ENCODE data around the gene BACH2. TPM values are rescaled to one million over a fixed set of nuclear protein-coding genes. Genes with fewer than 3 reads are reported as not detected.

Gene BACH2
- polyA plus RNA-seq, 1 of the 3 experiments (the other 2 are of a cell fraction) = 0.46 TPM

- TF ChIP-seq REST (IDR thresholded peaks at IDR 0.05; ENCODE audit: low read depth, low read length) = no peak
- no peak for TF ChIP-seq TEAD4 (IDR thresholded peaks at IDR 0.05; ENCODE audit: borderline replicate concordance, insufficient read depth)
- TF ChIP-seq GATA2 (CRISPR knock-in tag; IDR thresholded peaks at IDR 0.05) = no peak
These were observed 188.8 kb downstream of the BACH2 start (continued) for GRCh38 chr6:90107771-90108282.

- H4K20me1 ChIP-seq (ENCODE audit: insufficient read depth) = no peaks in the 10 kb centered on the region
- ChIA-PET CTCF (interaction anchor here (1.0 kb wide), 1 partner anchor 167 kb away, joined by 3 read pairs; no protein-coding TSS in a partner anchor), POLR2A (no interaction called here)
- H3K79me2 ChIP-seq (ENCODE audit: insufficient read depth) = no peaks in the 10 kb centered on the region
- no peaks in the 10 kb centered on the region for H3K9me3 ChIP-seq
- no peaks in the 10 kb centered on the region for H3K9me2 ChIP-seq
- 76% methylated on average over 1 of the region's 1 CpG for WGBS (ENCODE audit: low lambda C conversion rate)
- TF ChIP-seq TEAD4 (IDR thresholded peaks at IDR 0.05; ENCODE audit: borderline replicate concordance, insufficient read depth) (no peak), FOXM1 (IDR thresholded peaks at IDR 0.05; ENCODE audit: low read depth) (no peak), ELF1 (IDR thresholded peaks at IDR 0.05) (no peak), SMC3 (IDR thresholded peaks at IDR 0.05; ENCODE audit: low read depth, low read length) (no peak)
- no peak overlapping the region for H3K4me2 ChIP-seq
- H3F3A ChIP-seq (replicated peaks; ENCODE audit: insufficient read depth) = no peaks in the 10 kb centered on the region
- H2AFZ ChIP-seq (ENCODE audit: low read depth) = no peak overlapping the region
- no peak for DNase-seq
- no peaks in the 10 kb centered on the region for H3K27me3 ChIP-seq (ENCODE audit: insufficient read depth)
- no peak overlapping the region for H3K9ac ChIP-seq
- no peaks in the 10 kb centered on the region; a peak in 1 of 4 replicates for H3K4me1 ChIP-seq (ENCODE audit: control insufficient read depth in 1 of 2, insufficient read depth in 2 of 2, low read depth in 1 of 2, low read length in 1 of 2)
- no peaks in the 10 kb centered on the region for H3K36me3 ChIP-seq (replicated peaks in 1 of 2; ENCODE audit: control insufficient read depth in 1 of 2, insufficient read depth in 2 of 2, low read length in 1 of 2)
- no peak overlapping the region for H3K4me3 ChIP-seq (ENCODE audit: low read depth in 2 of 2, low read length in 1 of 2)
- H3K27ac ChIP-seq (ENCODE audit: low read depth in 2 of 2, low read length in 1 of 2) = no peak overlapping the region
These were observed 189.3 kb downstream of the BACH2 start for GRCh38 chr6:90107371-90107770.

GRCh38 chr6:90106449-90106848 is 190.2 kb downstream of the BACH2 start:
- no peak overlapping the region for H2AFZ ChIP-seq (ENCODE audit: low read depth)
- H3K4me1 ChIP-seq (ENCODE audit: control insufficient read depth in 1 of 2, insufficient read depth in 2 of 2, low read depth in 1 of 2, low read length in 1 of 2) = no peaks in the 10 kb centered on the region; a peak in 1 of 4 replicates
- H3K4me3 ChIP-seq (ENCODE audit: low read depth in 2 of 2, low read length in 1 of 2) = no peak overlapping the region
- no peaks in the 10 kb centered on the region for H3K27me3 ChIP-seq (ENCODE audit: insufficient read depth)
- H3F3A ChIP-seq (replicated peaks; ENCODE audit: insufficient read depth) = no peaks in the 10 kb centered on the region
- TF ChIP-seq EZH2phosphoT487 (IDR thresholded peaks at IDR 0.05; ENCODE audit: borderline replicate concordance, low read depth) (no peak), FOXM1 (IDR thresholded peaks at IDR 0.05; ENCODE audit: low read depth) (no peak), MXI1 (IDR thresholded peaks at IDR 0.05; ENCODE audit: low read depth, low read length) (no peak), CHD2 (IDR thresholded peaks at IDR 0.05; ENCODE audit: low read length, partially characterized antibody) (no peak), TEAD4 (IDR thresholded peaks at IDR 0.05; ENCODE audit: borderline replicate concordance, insufficient read depth) (no peak)
- H3K79me2 ChIP-seq (ENCODE audit: insufficient read depth) = no peaks in the 10 kb centered on the region
- H3K4me2 ChIP-seq = no peak overlapping the region
- no peak overlapping the region for H3K9ac ChIP-seq
- no peak for DNase-seq
- H3K27ac ChIP-seq (ENCODE audit: low read depth in 2 of 2, low read length in 1 of 2) = no peak overlapping the region
- no peaks in the 10 kb centered on the region for H3K9me3 ChIP-seq
- H4K20me1 ChIP-seq (ENCODE audit: insufficient read depth) = no peaks in the 10 kb centered on the region
- 91% methylated on average over 3 of the region's 3 CpGs for whole genome bisulfite sequencing (ENCODE audit: low lambda C conversion rate)
- CTCF ChIA-PET = interaction anchor here (1.0 kb wide), 1 partner anchor 166 kb away, joined by 3 read pairs; no protein-coding TSS in a partner anchor
- no peaks in the 10 kb centered on the region for H3K36me3 ChIP-seq (replicated peaks in 1 of 2; ENCODE audit: control insufficient read depth in 1 of 2, insufficient read depth in 2 of 2, low read length in 1 of 2)
- no peaks in the 10 kb centered on the region for H3K9me2 ChIP-seq
- POLR2A ChIA-PET = no interaction called here

Measured in SK-N-SH (cell line).